OCI-LY1 (cell line): Measurements from ENCODE around the gene CTDSP2.

ENCODE experiments used
- H2AFZ ChIP-seq: fragments of 200-600 bp; sonication (generic), shearing (Covaris generic); 2 replicates; pipeline ENCODE4 v1.6.0; 2014; ENCODE audit warnings: antibody characterized with exemption, mild to moderate bottlenecking, low read length
- H3F3A ChIP-seq: fragments of 200-600 bp; sonication (generic), shearing (Covaris generic); 2 replicates; pipeline ENCODE4 v1.6.0; 2014; ENCODE audit warnings: mild to moderate bottlenecking, antibody characterized with exemption, low read length, moderate library complexity; ENCODE audit not compliant: insufficient read depth
- H3K27ac ChIP-seq: fragments of 200-600 bp; sonication (generic); 2 replicates; pipeline ENCODE4 v1.5.1; 2014; ENCODE audit warnings: low read length, mixed run types, mild to moderate bottlenecking, low read depth; ENCODE audit not compliant: poor library complexity, severe bottlenecking
- H3K27me3 ChIP-seq: fragments of 200-600 bp; sonication (generic); 2 replicates; pipeline ENCODE4 v1.6.0; 2014; ENCODE audit warnings: antibody characterized with exemption, mild to moderate bottlenecking, low read length, moderate library complexity; ENCODE audit not compliant: insufficient read depth
- H3K36me3 ChIP-seq: fragments of 200-600 bp; sonication (generic); 2 replicates; pipeline ENCODE4 v1.6.1; 2014; ENCODE audit warnings: mild to moderate bottlenecking, antibody characterized with exemption, low read length, moderate library complexity, mixed read lengths; ENCODE audit not compliant: insufficient read depth
- H3K4me1 ChIP-seq: fragments of 200-600 bp; sonication (generic); 2 replicates; pipeline ENCODE4 v1.5.1; 2014; ENCODE audit warnings: mild to moderate bottlenecking, low read length, moderate library complexity; ENCODE audit not compliant: insufficient read depth, severe bottlenecking
- H3K4me2 ChIP-seq: fragments of 200-600 bp; sonication (generic), shearing (Covaris generic); 2 replicates; pipeline ENCODE4 v1.6.1; 2014; ENCODE audit warnings: low read length
- H3K4me3 ChIP-seq: fragments of 200-600 bp; sonication (generic); 2 replicates; pipeline ENCODE4 v1.5.1; 2014; ENCODE audit warnings: low read length, low read depth, mild to moderate bottlenecking, mixed read lengths; ENCODE audit not compliant: poor library complexity, severe bottlenecking
- H3K79me2 ChIP-seq: fragments of 200-600 bp; shearing (Covaris generic); 2 replicates; pipeline ENCODE4 v1.6.1; 2016; ENCODE audit warnings: mixed run types, low read length, mixed read lengths; ENCODE audit not compliant: insufficient read depth
- H3K9ac ChIP-seq: fragments of 200-600 bp; sonication (generic), shearing (Covaris generic); 2 replicates; pipeline ENCODE4 v1.6.1; 2014; ENCODE audit warnings: mild to moderate bottlenecking, low read length, mixed read lengths
- H3K9me2 ChIP-seq: fragments of 200-600 bp; sonication (generic), shearing (Covaris generic); 2 replicates; pipeline ENCODE4 v1.6.1; 2014; ENCODE audit warnings: low read depth, mild to moderate bottlenecking, low read length, mixed read lengths
- H3K9me3 ChIP-seq: fragments of 200-600 bp; shearing (Covaris generic); 2 replicates; pipeline ENCODE4 v1.6.1; 2014; ENCODE audit warnings: low read length, mixed read lengths
- H4K20me1 ChIP-seq: fragments of 200-600 bp; sonication (generic), shearing (Covaris generic); 2 replicates; pipeline ENCODE4 v1.6.0; 2016; ENCODE audit warnings: mild to moderate bottlenecking, low read length; ENCODE audit not compliant: insufficient read depth
- CTCF ChIP-seq: fragments of 200-600 bp; sonication (generic), shearing (Covaris generic); IDR thresholded peaks from 2 replicates; pipeline ENCODE4 v1.5.1; 2017; ENCODE audit warnings: mild to moderate bottlenecking, antibody characterized with exemption, low read length, moderate library complexity, mixed read lengths
- EZH2 ChIP-seq: fragments of 200-600 bp; sonication (generic), shearing (Covaris generic); IDR thresholded peaks from 2 replicates; pipeline ENCODE4 v1.8.0; 2017; ENCODE audit warnings: borderline replicate concordance, mixed run types, mild to moderate bottlenecking, antibody characterized with exemption, low read length, moderate library complexity, mixed read lengths

Gene CTDSP2

GRCh38 chr12:57894399-57895292, 48.1 kb upstream of the CTDSP2 start:
- TF ChIP-seq EZH2 (no peak), CTCF (no peak)
- H2AFZ ChIP-seq, result no peak overlapping the region
- peaks cover 23% of the 10 kb centered on the region for H3K27me3 ChIP-seq
- H3K9ac ChIP-seq, result no peak overlapping the region
- H3K4me1 ChIP-seq, result peaks cover 28% of the 10 kb centered on the region
- no peaks in the 10 kb centered on the region for H4K20me1 ChIP-seq
- no peak overlapping the region for H3K27ac ChIP-seq
- no peak overlapping the region for H3K4me2 ChIP-seq
- no peaks in the 10 kb centered on the region for H3K79me2 ChIP-seq
- no peaks in the 10 kb centered on the region for H3K9me2 ChIP-seq
- no peaks in the 10 kb centered on the region for H3K9me3 ChIP-seq
- H3F3A ChIP-seq, result no peaks in the 10 kb centered on the region
- no peak overlapping the region for H3K4me3 ChIP-seq
- H3K36me3 ChIP-seq, result no peaks in the 10 kb centered on the region

GRCh38 chr12:57893431-57894353, 47.2 kb upstream of the CTDSP2 start:
- Histone ChIP-seq H3K27ac (no peak overlapping the region), H3K79me2 (no peaks in the 10 kb centered on the region), H3F3A (no peaks in the 10 kb centered on the region), H3K9ac (no peak overlapping the region), H3K4me1 (peaks cover 20% of the 10 kb centered on the region), H3K27me3 (peaks cover 23% of the 10 kb centered on the region), H2AFZ (no peak overlapping the region), H3K4me2 (no peak overlapping the region), H3K9me2 (no peaks in the 10 kb centered on the region), H3K36me3 (no peaks in the 10 kb centered on the region), H3K4me3 (no peak overlapping the region), H3K9me3 (no peaks in the 10 kb centered on the region), H4K20me1 (no peaks in the 10 kb centered on the region)
- TF ChIP-seq CTCF (no peak), EZH2 (no peak)

GRCh38 chr12:57892232-57892972, 45.9 kb upstream of the CTDSP2 start:
- Histone ChIP-seq H3K9ac (no peak overlapping the region), H2AFZ (no peak overlapping the region), H3K27me3 (peaks cover 14% of the 10 kb centered on the region; the same call in 1 of the 2 replicates), H3K36me3 (no peaks in the 10 kb centered on the region), H3K27ac (no peak overlapping the region), H3K4me3 (no peak overlapping the region), H3K79me2 (no peaks in the 10 kb centered on the region), H3K4me2 (no peak overlapping the region), H3K4me1 (peaks cover 9% of the 10 kb centered on the region), H3K9me2 (no peaks in the 10 kb centered on the region), H4K20me1 (no peaks in the 10 kb centered on the region), H3F3A (no peaks in the 10 kb centered on the region), H3K9me3 (no peaks in the 10 kb centered on the region)
- TF ChIP-seq CTCF, result no peak
- TF ChIP-seq EZH2, result no peak
